Lower lobe of right lung (tissue), 2 donors: Measurements from ENCODE around the gene RNF144B. TPM values are rescaled to one million over a fixed set of nuclear protein-coding genes. Genes with fewer than 3 reads are reported as not detected.

ENCODE experiments used
- ATAC-seq, 2 donors: fragments of 200-7000 bp; cut with Tn5 transposase; one replicate each; pipeline ENCODE4 v1.9.1; 2020 to 2022; ENCODE audit warnings: mild to moderate bottlenecking in 2 of 2, moderate library complexity in 2 of 2
- DNase-seq: peaks from one replicate; pipeline ENCODE4 v3.0.0-alpha.2; 2020
- H3K27ac ChIP-seq: fragments of 200-600 bp; one replicate; pipeline ENCODE4 v1.8.0; 2022
- H3K27me3 ChIP-seq: fragments of 200-600 bp; one replicate; pipeline ENCODE4 v1.8.0; 2022; ENCODE audit warnings: low read depth
- H3K36me3 ChIP-seq: fragments of 200-600 bp; one replicate; pipeline ENCODE4 v1.8.0; 2022; ENCODE audit warnings: mild to moderate bottlenecking
- H3K4me1 ChIP-seq: fragments of 200-600 bp; one replicate; pipeline ENCODE4 v1.8.0; 2022
- H3K4me3 ChIP-seq: fragments of 200-600 bp; one replicate; pipeline ENCODE4 v1.8.0; 2022; ENCODE audit warnings: mild to moderate bottlenecking
- H3K9me3 ChIP-seq: fragments of 200-600 bp; one replicate; pipeline ENCODE4 v1.8.0; 2022
- CTCF ChIP-seq: fragments of 200-600 bp; IDR thresholded peaks from one replicate; pipeline ENCODE4 v1.8.0; 2022; ENCODE audit warnings: antibody characterized with exemption, mild to moderate bottlenecking
- intact Hi-C: fragments of 100-400 bp; cut with DNase I; formaldehyde crosslinking; loops from one replicate; pipeline ENCODE4 v1.11.0; 2022
- total RNA-seq: library from RNA; stranded (reverse); fragmentation: NEBNext Ultra II Directional; extraction: Animal tissue kit (Norgen Biotek cat#: 25700); gene quantifications from one replicate; pipeline ENCODE4 v1.2.1, GENCODE V29; 2021
- donor health status: DM: no; HTN: yes; CAD: no; lungs with severe emphysema.

The RNF144B gene
- total RNA-seq, 1 donor from 2014 or later, result 109 TPM

GRCh38 chr6:18510644-18511033 lies 123.5 kb downstream of the RNF144B start:
- H3K27me3 ChIP-seq, result no peaks in the 10 kb centered on the region
- ATAC-seq (peak in 1 of 2 donors; percentile 37), DNase-seq (no peak)
- TF ChIP-seq CTCF, result no peak
- intact Hi-C loops, result no loop called here
- no peaks in the 10 kb centered on the region for H3K9me3 ChIP-seq
- no peak overlapping the region for H3K4me3 ChIP-seq
- no peaks in the 10 kb centered on the region for H3K4me1 ChIP-seq
- H3K27ac ChIP-seq, result no peak overlapping the region
- H3K36me3 ChIP-seq, result no peaks in the 10 kb centered on the region

DNA sequence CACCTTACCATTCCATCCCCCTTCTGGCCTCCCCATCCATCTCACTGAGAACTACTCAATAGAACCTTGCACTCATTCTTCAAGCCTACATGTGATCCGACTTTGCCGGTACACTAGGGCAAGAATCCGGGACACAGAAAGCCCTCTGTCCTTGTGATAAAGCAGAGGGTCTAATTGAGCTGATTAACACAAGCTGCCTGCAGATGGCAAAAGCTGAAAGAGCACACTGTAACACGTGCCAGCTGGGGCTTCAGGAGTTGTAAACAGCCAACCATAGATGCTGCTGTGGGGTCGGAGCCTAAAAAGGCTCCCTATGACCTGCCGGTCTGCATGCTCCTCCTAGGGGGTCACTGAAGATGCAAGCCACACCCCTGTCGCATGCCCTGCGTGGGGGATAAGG lies 124.1 kb downstream of the RNF144B start:
- DNase-seq (no peak), ATAC-seq (no peak)
- H3K36me3 ChIP-seq, result no peaks in the 10 kb centered on the region
- no peaks in the 10 kb centered on the region for H3K4me1 ChIP-seq
- H3K9me3 ChIP-seq, result no peaks in the 10 kb centered on the region
- no peak for TF ChIP-seq CTCF
- intact Hi-C loops, result no loop called here
- no peak overlapping the region for H3K27ac ChIP-seq
- H3K27me3 ChIP-seq, result no peaks in the 10 kb centered on the region
- H3K4me3 ChIP-seq, result no peak overlapping the region

DNA sequence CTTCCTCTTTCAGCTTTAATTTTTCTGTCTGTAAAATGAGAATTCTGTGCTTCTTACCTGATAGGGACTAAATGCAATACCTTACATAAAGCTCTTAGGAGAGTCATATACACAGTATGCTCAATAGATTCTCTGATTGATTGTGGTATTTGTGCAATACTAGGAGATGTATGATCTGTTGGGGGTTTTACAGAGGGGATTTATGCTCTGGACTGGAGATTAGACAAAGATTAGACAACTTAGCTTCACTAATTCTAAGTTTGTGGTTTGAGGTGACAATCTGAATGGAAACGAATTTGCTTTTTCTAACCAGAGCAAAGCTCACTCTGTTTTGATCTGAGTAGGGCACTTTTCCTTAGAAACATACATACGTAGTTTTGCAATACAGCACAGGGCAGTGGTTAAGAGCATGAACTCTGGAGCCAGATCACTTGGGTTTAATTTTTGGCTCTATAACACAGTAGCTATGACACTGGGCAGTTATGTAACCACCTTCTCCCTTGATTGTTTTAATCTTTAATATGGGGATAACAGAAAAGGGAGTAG lies 126.2 kb downstream of the RNF144B start:
- ATAC-seq, result no peak
- TF ChIP-seq CTCF, result no peak
- Histone ChIP-seq H3K27ac (no peak overlapping the region), H3K36me3 (no peaks in the 10 kb centered on the region), H3K4me1 (no peaks in the 10 kb centered on the region), H3K9me3 (no peaks in the 10 kb centered on the region), H3K4me3 (no peak overlapping the region), H3K27me3 (no peaks in the 10 kb centered on the region)
- no peak for DNase-seq
- intact Hi-C loops, result no loop called here

DNA sequence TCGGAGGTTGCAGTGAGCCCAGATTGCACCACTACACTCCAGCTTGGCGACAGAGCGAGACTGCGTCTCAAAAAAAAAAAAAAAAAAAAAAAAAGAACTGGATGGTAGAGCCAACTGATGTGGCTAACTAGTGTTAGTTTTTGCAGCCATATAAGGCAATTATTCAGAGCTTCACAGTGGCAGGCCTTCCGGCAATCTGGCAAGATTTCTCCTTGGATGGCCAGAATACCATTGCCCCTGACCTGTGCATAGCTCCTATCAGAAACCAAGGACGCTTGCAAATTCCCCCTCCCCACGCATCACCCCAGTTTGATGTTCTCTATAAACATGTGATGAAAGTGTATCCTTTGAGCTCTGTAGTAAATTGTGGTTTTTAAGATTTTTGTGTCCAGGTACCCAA lies 127.0 kb downstream of the RNF144B start:
- DNase-seq, result no peak
- Histone ChIP-seq H3K36me3 (no peaks in the 10 kb centered on the region), H3K27ac (no peak overlapping the region), H3K4me1 (no peaks in the 10 kb centered on the region), H3K9me3 (no peaks in the 10 kb centered on the region), H3K4me3 (no peak overlapping the region), H3K27me3 (no peaks in the 10 kb centered on the region)
- intact Hi-C loops, result no loop called here
- TF ChIP-seq CTCF, result no peak
- ATAC-seq, result no peak

DNA sequence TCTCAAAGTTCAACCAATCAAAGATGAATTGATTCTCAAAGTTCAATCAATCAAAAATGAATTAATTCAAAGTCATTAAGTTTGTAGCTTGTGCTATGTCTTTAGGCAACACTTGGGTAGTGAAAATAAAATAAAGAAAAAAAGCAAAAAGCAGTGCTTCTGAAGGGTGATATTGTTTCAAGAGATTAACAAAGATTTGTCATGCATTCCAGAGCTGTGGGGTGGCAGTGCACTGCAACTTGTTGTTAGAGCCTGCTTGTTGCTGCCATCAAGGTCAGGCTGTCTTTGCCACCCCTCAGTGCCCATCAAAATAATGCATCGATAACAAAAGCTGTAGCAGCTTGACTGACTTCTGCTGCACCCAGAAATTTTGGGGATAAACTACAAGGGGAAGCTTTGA lies 128.6 kb downstream of the RNF144B start:
- no peak overlapping the region for H3K27ac ChIP-seq
- no peaks in the 10 kb centered on the region for H3K36me3 ChIP-seq
- no peaks in the 10 kb centered on the region for H3K9me3 ChIP-seq
- no peaks in the 10 kb centered on the region for H3K4me1 ChIP-seq
- no peak for TF ChIP-seq CTCF
- intact Hi-C loops, result no loop called here
- no peak overlapping the region for H3K4me3 ChIP-seq
- no peaks in the 10 kb centered on the region for H3K27me3 ChIP-seq
- no peak for ATAC-seq
- DNase-seq, result no peak

Other genes starting within 250 kb of the RNF144B start
- gene TPMT, start 232.3 kb upstream of the RNF144B start, total RNA-seq, result 14.0 TPM
- 26.0 TPM for gene KDM1B, start 231.9 kb upstream of the RNF144B start, total RNA-seq
- 78.5 TPM for gene DEK, start 122.8 kb upstream of the RNF144B start, total RNA-seq